Heart left ventricle (tissue), 13 donors: ENCODE measurements around the gene ARHGAP26.

Source experiments
- POLR2A ChIP-seq, 2 donors: fragments of 450-650 bp; IDR thresholded peaks; one replicate each; pipeline ENCODE4 v1.6.1; 2017; ENCODE audit warnings: antibody characterized with exemption in 2 of 2, mild to moderate bottlenecking in 2 of 2, moderate library complexity in 2 of 2
- TF ChIP-seq, protein P1 (sequence below), 12 donors: fragments of 200-600 bp; sonication (generic) in 4 of 12; IDR thresholded peaks; one replicate each; pipeline versions ENCODE4 v1.5.0 to v1.8.0; 2018 to 2022; ENCODE audit warnings: antibody characterized with exemption in 12 of 12, mild to moderate bottlenecking in 5 of 12
- donor health status: ischemic (EF 13 %, LVEDD 7.1; RV severe dilation, severe dysfunction).
- donor health status: DM: no; HTN: yes; CAD: no.
- donor health status: DM: no; HTN: no; CAD: no.
- donor health status: ischemic (EF 25% LVEDD 6.9; RV normal size, moderate dysfunction).
- donor health status: ischemic (EF 25% LVEDD 5.7; RV mildly dilated, moderate dysfunction).
- donor health status: ischemic (EF 35%, LVEDD 5.7; RV mildly dilated, moderate dysfunction).
- donor health status: nonischemic (EF 11% LVEDD 7.7; RV severe dilation, severe dysfunction).
- donor health status: DM: yes; HTN: yes; CAD: no.
- donor health status: PGD.
- donor health status: ischemic (EF 29% LVEDD 5.4; RV normal size, mild dysfunction).
- donor health status: nonischemic (EF 23%, LVEDD 6.1; RV moderate dilation, normal function).

- TF ChIP-seq, protein P1, sequence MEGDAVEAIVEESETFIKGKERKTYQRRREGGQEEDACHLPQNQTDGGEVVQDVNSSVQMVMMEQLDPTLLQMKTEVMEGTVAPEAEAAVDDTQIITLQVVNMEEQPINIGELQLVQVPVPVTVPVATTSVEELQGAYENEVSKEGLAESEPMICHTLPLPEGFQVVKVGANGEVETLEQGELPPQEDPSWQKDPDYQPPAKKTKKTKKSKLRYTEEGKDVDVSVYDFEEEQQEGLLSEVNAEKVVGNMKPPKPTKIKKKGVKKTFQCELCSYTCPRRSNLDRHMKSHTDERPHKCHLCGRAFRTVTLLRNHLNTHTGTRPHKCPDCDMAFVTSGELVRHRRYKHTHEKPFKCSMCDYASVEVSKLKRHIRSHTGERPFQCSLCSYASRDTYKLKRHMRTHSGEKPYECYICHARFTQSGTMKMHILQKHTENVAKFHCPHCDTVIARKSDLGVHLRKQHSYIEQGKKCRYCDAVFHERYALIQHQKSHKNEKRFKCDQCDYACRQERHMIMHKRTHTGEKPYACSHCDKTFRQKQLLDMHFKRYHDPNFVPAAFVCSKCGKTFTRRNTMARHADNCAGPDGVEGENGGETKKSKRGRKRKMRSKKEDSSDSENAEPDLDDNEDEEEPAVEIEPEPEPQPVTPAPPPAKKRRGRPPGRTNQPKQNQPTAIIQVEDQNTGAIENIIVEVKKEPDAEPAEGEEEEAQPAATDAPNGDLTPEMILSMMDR (IDR thresholded peaks at IDR 0.05): no peak
- no peak for TF ChIP-seq POLR2A (IDR thresholded peaks at IDR 0.05)
These were observed 33.0 kb upstream of the ARHGAP26 start for GRCh38 chr5:142737179-142737578.
